H1 (cell line): ENCODE data around the gene CHFR. TPM values are rescaled to one million over a fixed set of nuclear protein-coding genes. Genes with fewer than 3 reads are reported as not detected.

Source experiments
- CHD2 ChIP-seq: IDR thresholded peaks from 2 replicates; pipeline ENCODE4 v1.6.1; 2012; ENCODE audit warnings: low read length, improper control_type of control experiment
- CHD7 ChIP-seq: fragments of 300-600 bp; sonication (generic); IDR thresholded peaks from 2 replicates; pipeline ENCODE4 v1.7.1; 2012; ENCODE audit warnings: low read length, moderate library complexity, mild to moderate bottlenecking, inconsistent platforms; ENCODE audit not compliant: insufficient replicate concordance
- EZH2 ChIP-seq: fragments of 200-600 bp; sonication (generic); IDR thresholded peaks from 2 replicates; pipeline ENCODE4 v1.7.1; 2012; ENCODE audit warnings: low read depth, mild to moderate bottlenecking, moderate library complexity, low read length, inconsistent platforms; ENCODE audit not compliant: severe bottlenecking
- HDAC2 ChIP-seq, 2 experiments: fragments of 300-600 bp in 1 of 2; sonication (generic) in 1 of 2; IDR thresholded peaks; 2 replicates each; pipeline ENCODE4 v1.6.1; 2011 to 2012; ENCODE audit warnings: low read depth in 2 of 2, low read length in 2 of 2, mild to moderate bottlenecking in 2 of 2, moderate library complexity in 2 of 2, borderline replicate concordance in 1 of 2, inconsistent platforms in 1 of 2
- PHF8 ChIP-seq: fragments of 200-600 bp; sonication (generic); conservative IDR thresholded peaks from 2 replicates; pipeline ENCODE4 v1.7.1; 2012; ENCODE audit warnings: low read depth, mild to moderate bottlenecking, inconsistent platforms, low read length, moderate library complexity
- SIX5 ChIP-seq: IDR thresholded peaks from 2 replicates; pipeline ENCODE4 v1.6.1; 2011; ENCODE audit warnings: mild to moderate bottlenecking, low read depth, low read length
- TCF12 ChIP-seq: IDR thresholded peaks from 2 replicates; pipeline ENCODE4 v1.6.1; 2011; ENCODE audit warnings: low read depth, mild to moderate bottlenecking, low read length
- polyA plus RNA-seq, 7 experiments: library from polyadenylated mRNA; depleted of rRNA in 3 of 7; stranded (reverse) in 5 of 7; unstranded in 2 of 7; fragments of >200 nt in 5 of 7; fragments of 200-250 nt in 2 of 7; gene quantifications; 1 replicate in 5 of 7; 2 replicates in 1 of 7; 4 replicates in 1 of 7; pipeline versions ENCODE4 v1.2.1 to v1.2.3, GENCODE V29; 2011 to 2013; ENCODE audit warnings: missing spikeins in 2 of 7, mixed read lengths in 2 of 7
- total RNA-seq: library from RNA; stranded (reverse); fragmentation: NEBNext Ultra II Directional; extraction: Animal tissue kit (Norgen Biotek cat#: 25700); gene quantifications from 2 replicates; pipeline ENCODE4 v1.2.1, GENCODE V29; 2021
- TF ChIP-seq, protein P1 (sequence below): IDR thresholded peaks from 2 replicates; pipeline ENCODE4 v1.6.1; 2012; ENCODE audit warnings: inconsistent platforms
- TF ChIP-seq, protein P2 (sequence below): IDR thresholded peaks from 2 replicates; pipeline ENCODE4 v1.6.1; 2011; ENCODE audit warnings: low read depth, mild to moderate bottlenecking, low read length; ENCODE audit not compliant: insufficient read depth

The CHFR gene
- total and polyA plus RNA-seq, 2 of the 8 experiments (the other 6 are each of a cell fraction or from before 2014, with no cell fraction given): 31.4 to 44.6 TPM

DNA sequence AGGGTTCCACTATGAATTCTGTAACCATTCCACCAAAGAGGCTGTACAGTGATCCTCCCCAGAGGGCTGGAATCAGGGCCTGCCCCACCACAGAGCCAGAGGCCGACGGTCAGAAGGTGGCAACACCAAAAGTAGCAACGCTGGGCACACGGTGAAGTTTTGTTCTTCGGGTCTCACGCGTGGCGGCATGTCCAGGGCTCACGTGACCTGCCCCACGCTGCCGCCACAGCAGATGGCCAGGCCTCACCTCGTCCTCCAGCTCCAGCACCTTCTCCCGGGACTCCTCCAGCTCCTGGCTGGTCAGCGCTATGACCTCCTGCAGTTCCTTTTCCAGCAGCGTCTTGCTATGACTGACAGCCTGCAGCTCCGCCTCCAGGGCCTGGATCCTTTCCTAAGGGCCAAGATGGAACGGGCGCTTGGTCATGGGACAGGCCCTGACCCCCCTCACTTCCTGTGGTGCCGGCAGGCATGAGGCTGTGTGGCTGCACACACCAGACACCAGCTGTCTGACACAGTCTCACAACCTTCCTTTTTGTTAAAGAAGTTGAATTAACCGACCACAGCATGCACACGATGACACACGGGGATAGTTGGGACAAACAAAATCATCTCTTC, 103.4 kb downstream of the CHFR start (continued):
- no peak for TF ChIP-seq CHD7
- no peak for TF ChIP-seq SIX5
- TF ChIP-seq HDAC2 (IDR thresholded peaks at IDR 0.05; ENCODE audit: borderline replicate concordance in 1 of 2, low read depth in 2 of 2, low read length in 2 of 2): no peak
- no peak for TF ChIP-seq TCF12
- TF ChIP-seq, protein P1, sequence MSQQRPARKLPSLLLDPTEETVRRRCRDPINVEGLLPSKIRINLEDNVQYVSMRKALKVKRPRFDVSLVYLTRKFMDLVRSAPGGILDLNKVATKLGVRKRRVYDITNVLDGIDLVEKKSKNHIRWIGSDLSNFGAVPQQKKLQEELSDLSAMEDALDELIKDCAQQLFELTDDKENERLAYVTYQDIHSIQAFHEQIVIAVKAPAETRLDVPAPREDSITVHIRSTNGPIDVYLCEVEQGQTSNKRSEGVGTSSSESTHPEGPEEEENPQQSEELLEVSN: no peak
- TF ChIP-seq CHD2: no peak
- TF ChIP-seq, protein P2, sequence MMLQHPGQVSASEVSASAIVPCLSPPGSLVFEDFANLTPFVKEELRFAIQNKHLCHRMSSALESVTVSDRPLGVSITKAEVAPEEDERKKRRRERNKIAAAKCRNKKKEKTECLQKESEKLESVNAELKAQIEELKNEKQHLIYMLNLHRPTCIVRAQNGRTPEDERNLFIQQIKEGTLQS: no peak
- no peak for TF ChIP-seq PHF8
- no peak for TF ChIP-seq EZH2
